ENCODE data around the gene F8. TPM values are rescaled to one million over a fixed set of nuclear protein-coding genes. Genes with fewer than 3 reads are reported as not detected.

F8 gene
- total and polyA plus RNA-seq, 9 of the 15 experiments (the other 6 are each of a cell fraction or from before 2014, with no cell fraction given): 0.41 to 3.8 (median 0.91) TPM

DNA sequence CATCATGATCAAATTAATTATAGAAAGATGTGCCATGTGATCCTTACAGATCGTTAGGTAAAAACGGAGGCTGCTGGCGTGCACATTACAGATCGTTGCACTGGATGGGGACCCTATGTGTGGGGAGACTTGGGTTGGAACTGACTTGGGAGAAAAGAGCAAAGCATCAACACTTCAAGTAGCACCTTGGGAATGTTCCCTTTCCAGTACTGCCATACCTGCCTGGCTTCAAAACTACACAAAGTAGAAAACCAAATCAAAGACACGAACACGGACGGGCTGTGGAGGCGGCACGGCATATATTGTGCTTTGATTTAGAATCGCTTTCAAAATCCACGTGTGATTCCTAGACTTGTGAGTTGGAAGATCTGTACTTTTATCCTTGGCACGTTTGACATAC is 47.5 kb upstream of the F8 start:
- WGBS (ENCODE audit: insufficient coverage, low coverage, missing lambda C conversion rate): 0% methylated on average over 12 of the region's 12 CpGs
- Histone ChIP-seq H3K4me1 (replicated peaks in 1 of 2; ENCODE audit: control insufficient read depth in 2 of 2, insufficient read depth in 2 of 2, low read length in 2 of 2) (peaks cover 4 to 11% of the 10 kb centered on the region in 2 experiments; a peak in 4 of 5 replicates), H3K27me3 (ENCODE audit: control insufficient read depth in 2 of 2, insufficient read depth in 2 of 2, low read length in 2 of 2) (no peaks in the 10 kb centered on the region), H3K4me3 (peak overlapping the region; percentile 71), H3K9ac (ENCODE audit: insufficient read depth in 1 of 2, low read depth in 2 of 2, low read length in 2 of 2) (peak overlapping the region; percentile 75 to 82; a peak in 3 of 4 replicates), H3K9me3 (replicated peaks; ENCODE audit: control insufficient read depth, insufficient read depth, low read depth, low read length) (no peaks in the 10 kb centered on the region), H3K79me2 (ENCODE audit: control insufficient read depth, insufficient read depth, low read length) (peaks cover 65% of the 10 kb centered on the region), H3K9me1 (ENCODE audit: control insufficient read depth, insufficient read depth, low read length) (no peaks in the 10 kb centered on the region), H3K4me2 (ENCODE audit: insufficient read depth, low read length) (peak overlapping the region; percentile 79), H2AFZ (ENCODE audit: low read depth, low read length) (peak overlapping the region; percentile 92), H4K20me1 (replicated peaks; ENCODE audit: control insufficient read depth, insufficient read depth, low read length) (no peaks in the 10 kb centered on the region), H3K27ac (ENCODE audit: extremely low read depth, low read depth, low read length) (peak overlapping the region; percentile 80), H3K36me3 (ENCODE audit: control insufficient read depth, insufficient read depth, low read length) (peaks cover 24% of the 10 kb centered on the region)
- DNase-seq (ENCODE audit: extremely low read depth in 1 of 4, low spot score in 3 of 4) (peak in 1 of 4 experiments; percentile 16), FAIRE-seq (peak; percentile 19), ATAC-seq (no peak)
- BruUV-seq (replicated peaks): TSS peak; percentile 50
- in situ Hi-C loops (cut with MboI) (no loop called here), intact Hi-C loops (cut with micrococcal nuclease) (loop anchor here (2.0 to 5.0 kb wide), 2 partner anchors 147 to 308 kb away; partner anchors contain the start of genes DKC1 and VBP1)
- CTCF ChIA-PET (ENCODE audit: low intra/inter-chr PET ratio): interaction anchor here (0.7 kb wide), 1 partner anchor 43 kb away, joined by 3 read pairs; no protein-coding TSS in a partner anchor
- TF ChIP-seq HEY1 (CRISPR knock-in tag; IDR thresholded peaks at IDR 0.05; ENCODE audit: borderline replicate concordance) (no peak), MTA3 (IDR thresholded peaks at IDR 0.05; ENCODE audit: borderline replicate concordance) (no peak), SNRNP70 (optimal IDR thresholded peaks at IDR 0.05; ENCODE audit: low read depth, low read length) (no peak), CHD2 (IDR thresholded peaks at IDR 0.05; ENCODE audit: low read depth, low read length) (no peak), NFIX (CRISPR knock-in tag; IDR thresholded peaks at IDR 0.05; ENCODE audit: low read depth) (no peak), FOS (IDR thresholded peaks at IDR 0.05; ENCODE audit: extremely low read depth, insufficient read length) (no peak), MCM3 (IDR thresholded peaks at IDR 0.05) (no peak), NR1H2 (CRISPR knock-in tag; IDR thresholded peaks at IDR 0.05) (no peak), PREB (CRISPR knock-in tag; IDR thresholded peaks at IDR 0.05) (no peak), NCOA2 (IDR thresholded peaks at IDR 0.05; ENCODE audit: partially characterized antibody in 2 of 2) (no peak), GABPB2 (CRISPR knock-in tag; conservative IDR thresholded peaks at IDR 0.05) (no peak), SMAD3 (CRISPR knock-in tag; conservative IDR thresholded peaks at IDR 0.05) (no peak), SMAD1 (IDR thresholded peaks at IDR 0.05; ENCODE audit: low read depth, low read length, partially characterized antibody) (no peak)
- TF ChIP-seq, protein P1, sequence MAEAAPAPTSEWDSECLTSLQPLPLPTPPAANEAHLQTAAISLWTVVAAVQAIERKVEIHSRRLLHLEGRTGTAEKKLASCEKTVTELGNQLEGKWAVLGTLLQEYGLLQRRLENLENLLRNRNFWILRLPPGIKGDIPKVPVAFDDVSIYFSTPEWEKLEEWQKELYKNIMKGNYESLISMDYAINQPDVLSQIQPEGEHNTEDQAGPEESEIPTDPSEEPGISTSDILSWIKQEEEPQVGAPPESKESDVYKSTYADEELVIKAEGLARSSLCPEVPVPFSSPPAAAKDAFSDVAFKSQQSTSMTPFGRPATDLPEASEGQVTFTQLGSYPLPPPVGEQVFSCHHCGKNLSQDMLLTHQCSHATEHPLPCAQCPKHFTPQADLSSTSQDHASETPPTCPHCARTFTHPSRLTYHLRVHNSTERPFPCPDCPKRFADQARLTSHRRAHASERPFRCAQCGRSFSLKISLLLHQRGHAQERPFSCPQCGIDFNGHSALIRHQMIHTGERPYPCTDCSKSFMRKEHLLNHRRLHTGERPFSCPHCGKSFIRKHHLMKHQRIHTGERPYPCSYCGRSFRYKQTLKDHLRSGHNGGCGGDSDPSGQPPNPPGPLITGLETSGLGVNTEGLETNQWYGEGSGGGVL (CRISPR knock-in tag; IDR thresholded peaks at IDR 0.05): no peak
- TF ChIP-seq, protein P2, sequence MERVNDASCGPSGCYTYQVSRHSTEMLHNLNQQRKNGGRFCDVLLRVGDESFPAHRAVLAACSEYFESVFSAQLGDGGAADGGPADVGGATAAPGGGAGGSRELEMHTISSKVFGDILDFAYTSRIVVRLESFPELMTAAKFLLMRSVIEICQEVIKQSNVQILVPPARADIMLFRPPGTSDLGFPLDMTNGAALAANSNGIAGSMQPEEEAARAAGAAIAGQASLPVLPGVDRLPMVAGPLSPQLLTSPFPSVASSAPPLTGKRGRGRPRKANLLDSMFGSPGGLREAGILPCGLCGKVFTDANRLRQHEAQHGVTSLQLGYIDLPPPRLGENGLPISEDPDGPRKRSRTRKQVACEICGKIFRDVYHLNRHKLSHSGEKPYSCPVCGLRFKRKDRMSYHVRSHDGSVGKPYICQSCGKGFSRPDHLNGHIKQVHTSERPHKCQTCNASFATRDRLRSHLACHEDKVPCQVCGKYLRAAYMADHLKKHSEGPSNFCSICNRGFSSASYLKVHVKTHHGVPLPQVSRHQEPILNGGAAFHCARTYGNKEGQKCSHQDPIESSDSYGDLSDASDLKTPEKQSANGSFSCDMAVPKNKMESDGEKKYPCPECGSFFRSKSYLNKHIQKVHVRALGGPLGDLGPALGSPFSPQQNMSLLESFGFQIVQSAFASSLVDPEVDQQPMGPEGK (CRISPR knock-in tag; IDR thresholded peaks at IDR 0.05; ENCODE audit: borderline replicate concordance): no peak
- TF ChIP-seq, protein P3, sequence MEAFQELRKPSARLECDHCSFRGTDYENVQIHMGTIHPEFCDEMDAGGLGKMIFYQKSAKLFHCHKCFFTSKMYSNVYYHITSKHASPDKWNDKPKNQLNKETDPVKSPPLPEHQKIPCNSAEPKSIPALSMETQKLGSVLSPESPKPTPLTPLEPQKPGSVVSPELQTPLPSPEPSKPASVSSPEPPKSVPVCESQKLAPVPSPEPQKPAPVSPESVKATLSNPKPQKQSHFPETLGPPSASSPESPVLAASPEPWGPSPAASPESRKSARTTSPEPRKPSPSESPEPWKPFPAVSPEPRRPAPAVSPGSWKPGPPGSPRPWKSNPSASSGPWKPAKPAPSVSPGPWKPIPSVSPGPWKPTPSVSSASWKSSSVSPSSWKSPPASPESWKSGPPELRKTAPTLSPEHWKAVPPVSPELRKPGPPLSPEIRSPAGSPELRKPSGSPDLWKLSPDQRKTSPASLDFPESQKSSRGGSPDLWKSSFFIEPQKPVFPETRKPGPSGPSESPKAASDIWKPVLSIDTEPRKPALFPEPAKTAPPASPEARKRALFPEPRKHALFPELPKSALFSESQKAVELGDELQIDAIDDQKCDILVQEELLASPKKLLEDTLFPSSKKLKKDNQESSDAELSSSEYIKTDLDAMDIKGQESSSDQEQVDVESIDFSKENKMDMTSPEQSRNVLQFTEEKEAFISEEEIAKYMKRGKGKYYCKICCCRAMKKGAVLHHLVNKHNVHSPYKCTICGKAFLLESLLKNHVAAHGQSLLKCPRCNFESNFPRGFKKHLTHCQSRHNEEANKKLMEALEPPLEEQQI (IDR thresholded peaks at IDR 0.05): no peak
- POLR2A ChIA-PET: interaction anchor here (0.9 kb wide), 1 partner anchor 35 kb away, joined by 3 read pairs; no protein-coding TSS in a partner anchor

Measured in K562 (cell line).